Measurements from ENCODE around the gene LAMA2.

DNA sequence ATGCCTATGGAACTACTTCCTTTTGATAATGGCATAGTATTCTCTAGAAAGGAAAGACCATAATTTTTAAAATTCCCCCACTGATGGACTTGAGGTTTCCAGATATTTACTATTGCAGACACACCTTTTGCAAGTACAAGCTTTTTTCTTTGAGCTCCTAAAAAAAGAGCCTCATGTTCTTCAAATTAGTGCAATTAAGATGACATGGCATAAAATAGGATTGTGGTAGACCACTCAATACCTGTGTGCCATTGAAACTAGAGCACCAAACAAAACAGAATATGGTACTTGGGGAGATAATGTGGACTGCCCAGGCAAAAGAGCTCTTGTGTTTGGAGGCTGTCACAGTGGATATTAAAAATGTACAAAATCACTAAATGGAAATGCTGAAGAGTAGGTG lies 19.0 kb upstream of the LAMA2 start:
- no peak for TF ChIP-seq L3MBTL2 (conservative IDR thresholded peaks at IDR 0.05)
- no peak for TF ChIP-seq FOXM1 (IDR thresholded peaks at IDR 0.05; ENCODE audit: borderline replicate concordance)
- TF ChIP-seq ZNF384 (IDR thresholded peaks at IDR 0.05), result no peak
- no peak for TF ChIP-seq LEF1 (IDR thresholded peaks at IDR 0.05; ENCODE audit: borderline replicate concordance)
- TF ChIP-seq TARDBP (IDR thresholded peaks at IDR 0.05), result no peak
- TF ChIP-seq SP1 (IDR thresholded peaks at IDR 0.05), result no peak
- TF ChIP-seq HDGF (IDR thresholded peaks at IDR 0.05; ENCODE audit: borderline replicate concordance), result no peak
- no peak for TF ChIP-seq CTBP1 (IDR thresholded peaks at IDR 0.05; ENCODE audit: borderline replicate concordance)
- TF ChIP-seq, protein P1, sequence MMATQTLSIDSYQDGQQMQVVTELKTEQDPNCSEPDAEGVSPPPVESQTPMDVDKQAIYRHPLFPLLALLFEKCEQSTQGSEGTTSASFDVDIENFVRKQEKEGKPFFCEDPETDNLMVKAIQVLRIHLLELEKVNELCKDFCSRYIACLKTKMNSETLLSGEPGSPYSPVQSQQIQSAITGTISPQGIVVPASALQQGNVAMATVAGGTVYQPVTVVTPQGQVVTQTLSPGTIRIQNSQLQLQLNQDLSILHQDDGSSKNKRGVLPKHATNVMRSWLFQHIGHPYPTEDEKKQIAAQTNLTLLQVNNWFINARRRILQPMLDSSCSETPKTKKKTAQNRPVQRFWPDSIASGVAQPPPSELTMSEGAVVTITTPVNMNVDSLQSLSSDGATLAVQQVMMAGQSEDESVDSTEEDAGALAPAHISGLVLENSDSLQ (IDR thresholded peaks at IDR 0.05), result no peak
